Brain microvascular endothelial cell (primary cell): ENCODE measurements around the gene SOX14.

ENCODE experiments used
- DNase-seq: peaks from one replicate; pipeline ENCODE4 v3.0.0-alpha.2; 2020
- H3K27ac ChIP-seq: fragments of 250-450 bp; sonication (Bioruptor Pico); 2 replicates; pipeline ENCODE4 v1.5.1; 2020; ENCODE audit warnings: mild to moderate bottlenecking, moderate library complexity
- H3K27me3 ChIP-seq: fragments of 250-450 bp; sonication (Bioruptor Pico); replicated peaks from 2 replicates; pipeline ENCODE4 v1.5.1; 2020; ENCODE audit warnings: mild to moderate bottlenecking
- H3K36me3 ChIP-seq: fragments of 250-450 bp; sonication (Bioruptor Pico); replicated peaks from 2 replicates; pipeline ENCODE4 v1.5.1; 2020; ENCODE audit warnings: mild to moderate bottlenecking
- H3K4me3 ChIP-seq: 2 replicates; pipeline ENCODE4 v1.5.1; 2011; ENCODE audit warnings: low read depth, mild to moderate bottlenecking, control low read depth, low read length, moderate library complexity
- in situ Hi-C: cut with HindIII; loops from 2 replicates; pipeline ENCODE4 v1.10.0; 2017; ENCODE audit warnings: low sequenced_read_pairs, low pct_ligation_motif_present
- TF ChIP-seq, protein P1 (sequence below): IDR thresholded peaks from 2 replicates; pipeline ENCODE4 v1.5.1; 2011; ENCODE audit warnings: low read depth, mild to moderate bottlenecking, moderate library complexity, low read length, control low read depth, inconsistent platforms; ENCODE audit errors: missing control alignments

Gene SOX14

DNA sequence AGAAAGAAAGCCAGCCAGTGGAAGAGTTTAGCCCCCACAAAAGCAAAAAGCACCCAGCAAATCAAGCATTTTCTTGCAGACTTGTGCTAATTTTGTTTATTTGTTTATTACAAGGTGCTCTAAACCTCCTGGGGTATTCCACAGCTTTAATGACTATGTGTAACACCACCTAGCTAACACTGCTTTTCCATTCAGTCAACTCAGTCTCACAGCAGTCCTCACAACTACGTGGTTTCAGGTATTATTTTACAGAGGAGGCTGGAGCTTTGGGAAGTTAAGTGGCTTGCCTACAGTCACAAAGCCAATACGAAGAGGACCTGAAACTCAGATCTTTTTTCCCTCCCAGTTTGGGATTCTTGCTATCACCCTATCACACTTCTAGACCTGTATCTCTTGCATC is 14.8 kb downstream of the SOX14 start:
- DNase-seq, result no peak
- TF ChIP-seq, protein P1, sequence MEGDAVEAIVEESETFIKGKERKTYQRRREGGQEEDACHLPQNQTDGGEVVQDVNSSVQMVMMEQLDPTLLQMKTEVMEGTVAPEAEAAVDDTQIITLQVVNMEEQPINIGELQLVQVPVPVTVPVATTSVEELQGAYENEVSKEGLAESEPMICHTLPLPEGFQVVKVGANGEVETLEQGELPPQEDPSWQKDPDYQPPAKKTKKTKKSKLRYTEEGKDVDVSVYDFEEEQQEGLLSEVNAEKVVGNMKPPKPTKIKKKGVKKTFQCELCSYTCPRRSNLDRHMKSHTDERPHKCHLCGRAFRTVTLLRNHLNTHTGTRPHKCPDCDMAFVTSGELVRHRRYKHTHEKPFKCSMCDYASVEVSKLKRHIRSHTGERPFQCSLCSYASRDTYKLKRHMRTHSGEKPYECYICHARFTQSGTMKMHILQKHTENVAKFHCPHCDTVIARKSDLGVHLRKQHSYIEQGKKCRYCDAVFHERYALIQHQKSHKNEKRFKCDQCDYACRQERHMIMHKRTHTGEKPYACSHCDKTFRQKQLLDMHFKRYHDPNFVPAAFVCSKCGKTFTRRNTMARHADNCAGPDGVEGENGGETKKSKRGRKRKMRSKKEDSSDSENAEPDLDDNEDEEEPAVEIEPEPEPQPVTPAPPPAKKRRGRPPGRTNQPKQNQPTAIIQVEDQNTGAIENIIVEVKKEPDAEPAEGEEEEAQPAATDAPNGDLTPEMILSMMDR, result no peak
- Histone ChIP-seq H3K36me3 (no peaks in the 10 kb centered on the region), H3K27me3 (no peaks in the 10 kb centered on the region), H3K4me3 (no peak overlapping the region), H3K27ac (no peak overlapping the region)
- in situ Hi-C loops, result no loop called here

GRCh38 chr3:137787529-137787928 is 23.4 kb downstream of the SOX14 start:
- Histone ChIP-seq H3K36me3 (no peaks in the 10 kb centered on the region), H3K4me3 (no peak overlapping the region), H3K27me3 (no peaks in the 10 kb centered on the region), H3K27ac (no peak overlapping the region)
- in situ Hi-C loops, result no loop called here
- no peak for DNase-seq
- TF ChIP-seq, protein P1, result no peak

DNA sequence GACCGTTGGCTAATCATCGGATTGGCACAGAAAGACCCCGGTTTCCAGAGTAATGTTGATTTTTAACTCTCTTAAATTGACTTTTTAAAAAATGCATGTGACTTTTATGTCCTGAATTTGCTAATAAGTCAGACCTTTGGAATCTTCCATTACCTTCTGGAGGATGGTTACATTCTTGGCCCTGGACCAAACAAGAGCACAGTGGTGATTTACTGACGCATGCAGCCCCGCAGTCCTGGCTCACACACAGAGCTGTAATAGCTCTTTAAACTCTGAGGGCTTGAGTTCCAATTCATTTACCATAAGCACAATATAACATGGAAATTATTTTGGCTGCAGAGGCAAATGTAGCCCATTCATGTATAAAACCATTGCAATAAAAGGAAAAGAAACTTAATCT is 25.1 kb downstream of the SOX14 start:
- H3K27me3 ChIP-seq, result no peaks in the 10 kb centered on the region
- in situ Hi-C loops, result no loop called here
- no peaks in the 10 kb centered on the region for H3K36me3 ChIP-seq
- no peak for DNase-seq
- TF ChIP-seq, protein P1, result no peak
- H3K27ac ChIP-seq, result no peak overlapping the region
- H3K4me3 ChIP-seq, result no peak overlapping the region

DNA sequence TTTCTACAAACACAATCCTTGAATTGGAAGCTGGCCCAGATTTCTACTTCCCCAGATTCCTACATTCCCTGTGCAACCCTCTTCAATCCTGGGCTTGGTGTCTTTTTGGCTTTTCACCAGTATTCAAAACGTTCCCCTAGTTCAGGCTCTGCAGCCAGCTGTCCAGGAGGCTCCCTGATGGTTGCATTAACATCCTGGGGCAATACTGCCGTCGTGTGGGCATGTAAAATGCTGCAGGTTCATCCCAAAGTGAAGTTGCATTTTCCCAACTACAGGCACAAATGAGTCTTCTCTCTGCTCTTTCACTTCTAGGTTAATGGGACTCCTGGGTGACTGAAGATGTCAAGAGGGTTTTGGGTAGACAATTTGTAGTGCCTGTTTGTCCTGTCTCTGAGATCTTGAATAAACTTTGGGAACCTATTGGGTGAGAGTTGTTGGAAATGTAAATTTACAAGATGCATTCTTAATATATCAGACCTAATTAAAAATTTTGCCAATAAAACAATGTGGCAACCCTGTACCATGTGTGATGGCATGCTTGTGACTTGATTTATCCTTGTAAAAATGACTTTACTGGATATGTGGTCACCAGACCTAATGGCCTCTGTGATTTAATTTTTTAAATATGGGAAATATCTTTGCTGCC is 28.6 kb downstream of the SOX14 start:
- in situ Hi-C loops, result no loop called here
- TF ChIP-seq, protein P1, result peak; percentile 45
- no peak overlapping the region for H3K27ac ChIP-seq
- no peak overlapping the region for H3K4me3 ChIP-seq
- DNase-seq, result peak; percentile 34
- no peaks in the 10 kb centered on the region for H3K27me3 ChIP-seq
- H3K36me3 ChIP-seq, result no peaks in the 10 kb centered on the region

- in situ Hi-C loops, result no loop called here
- H3K36me3 ChIP-seq, result no peaks in the 10 kb centered on the region
- H3K27me3 ChIP-seq, result no peaks in the 10 kb centered on the region
- H3K27ac ChIP-seq, result no peak overlapping the region
- no peak overlapping the region for H3K4me3 ChIP-seq
- DNase-seq, result no peak
- TF ChIP-seq, protein P1, result no peak
These were observed 32.9 kb downstream of the SOX14 start for GRCh38 chr3:137796993-137797392.

DNA sequence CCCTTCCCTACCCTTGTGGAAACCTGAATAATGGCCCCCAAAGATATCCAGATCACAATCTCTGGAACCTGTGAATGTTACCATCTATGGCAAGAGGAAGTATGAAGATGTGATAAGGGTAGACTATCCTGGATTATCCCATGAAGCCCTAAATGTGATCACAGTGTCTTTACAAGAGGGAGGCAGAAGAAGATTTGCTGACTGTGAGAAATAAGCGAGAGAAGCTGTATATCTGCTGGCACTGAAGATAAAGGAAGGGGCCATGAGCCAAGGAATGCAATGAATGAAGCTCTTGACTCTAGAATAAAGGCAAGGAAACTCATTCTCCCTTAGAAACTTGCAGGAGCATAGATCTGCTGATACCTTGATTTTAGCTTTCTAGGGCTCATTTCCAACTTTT is 39.1 kb downstream of the SOX14 start:
- no peaks in the 10 kb centered on the region for H3K36me3 ChIP-seq
- H3K27me3 ChIP-seq, result no peaks in the 10 kb centered on the region
- H3K27ac ChIP-seq, result no peak overlapping the region
- in situ Hi-C loops, result no loop called here
- H3K4me3 ChIP-seq, result no peak overlapping the region
- TF ChIP-seq, protein P1, result no peak
- DNase-seq, result no peak
